ENCODE data around the gene S100A1.
A peak's percentile ranks its signal among the peaks of the same experiment; 100 is the strongest.

The S100A1 gene

GRCh38 chr1:153602749-153603148 is 25.5 kb upstream of the S100A1 start:
- no peak for DNase-seq (ENCODE audit: extremely low read depth, low read depth)

DNA sequence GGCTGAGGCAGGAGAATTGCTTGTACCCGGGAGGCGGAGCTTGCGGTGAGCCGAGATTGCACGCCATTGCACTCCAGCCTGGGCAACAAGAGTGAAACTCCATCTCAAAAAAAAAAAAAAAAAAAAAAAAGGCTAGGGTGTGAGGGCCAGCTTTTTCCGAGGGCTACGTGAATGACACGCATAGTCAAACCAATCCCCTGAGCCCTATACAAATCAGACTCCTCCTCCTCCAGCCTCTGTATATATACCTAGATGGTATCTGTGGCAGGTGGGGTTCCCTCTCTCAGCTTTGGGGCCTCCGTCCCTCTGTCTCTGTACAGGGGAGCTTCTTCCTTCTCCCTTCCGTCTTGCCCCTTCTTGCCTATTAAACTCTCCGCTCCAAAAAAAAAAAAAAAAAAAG is 22.0 kb upstream of the S100A1 start:
- no peak overlapping the region for H3K4me3 ChIP-seq (replicated peaks; ENCODE audit: low read depth, low read length)
- no peak for DNase-seq (ENCODE audit: extremely low read depth, low read depth)
- TF ChIP-seq, protein P1, sequence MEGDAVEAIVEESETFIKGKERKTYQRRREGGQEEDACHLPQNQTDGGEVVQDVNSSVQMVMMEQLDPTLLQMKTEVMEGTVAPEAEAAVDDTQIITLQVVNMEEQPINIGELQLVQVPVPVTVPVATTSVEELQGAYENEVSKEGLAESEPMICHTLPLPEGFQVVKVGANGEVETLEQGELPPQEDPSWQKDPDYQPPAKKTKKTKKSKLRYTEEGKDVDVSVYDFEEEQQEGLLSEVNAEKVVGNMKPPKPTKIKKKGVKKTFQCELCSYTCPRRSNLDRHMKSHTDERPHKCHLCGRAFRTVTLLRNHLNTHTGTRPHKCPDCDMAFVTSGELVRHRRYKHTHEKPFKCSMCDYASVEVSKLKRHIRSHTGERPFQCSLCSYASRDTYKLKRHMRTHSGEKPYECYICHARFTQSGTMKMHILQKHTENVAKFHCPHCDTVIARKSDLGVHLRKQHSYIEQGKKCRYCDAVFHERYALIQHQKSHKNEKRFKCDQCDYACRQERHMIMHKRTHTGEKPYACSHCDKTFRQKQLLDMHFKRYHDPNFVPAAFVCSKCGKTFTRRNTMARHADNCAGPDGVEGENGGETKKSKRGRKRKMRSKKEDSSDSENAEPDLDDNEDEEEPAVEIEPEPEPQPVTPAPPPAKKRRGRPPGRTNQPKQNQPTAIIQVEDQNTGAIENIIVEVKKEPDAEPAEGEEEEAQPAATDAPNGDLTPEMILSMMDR (IDR thresholded peaks at IDR 0.05; ENCODE audit: low read depth, low read length, missing control alignments): no peak

More at GRCh38 chr1:153602749-153603148, 25.5 kb upstream of the S100A1 start:
- H3K4me3 ChIP-seq (replicated peaks; ENCODE audit: low read depth, low read length): no peak overlapping the region
- TF ChIP-seq, protein P1 (IDR thresholded peaks at IDR 0.05; ENCODE audit: low read depth, low read length, missing control alignments): no peak

GRCh38 chr1:153607381-153607780 is 20.9 kb upstream of the S100A1 start:
- TF ChIP-seq, protein P1 (IDR thresholded peaks at IDR 0.05; ENCODE audit: low read depth, low read length, missing control alignments): no peak
- H3K4me3 ChIP-seq (replicated peaks; ENCODE audit: low read depth, low read length): peak overlapping the region; percentile 90; the same call in 1 of the 2 replicates
- no peak for DNase-seq (ENCODE audit: extremely low read depth, low read depth)

DNA sequence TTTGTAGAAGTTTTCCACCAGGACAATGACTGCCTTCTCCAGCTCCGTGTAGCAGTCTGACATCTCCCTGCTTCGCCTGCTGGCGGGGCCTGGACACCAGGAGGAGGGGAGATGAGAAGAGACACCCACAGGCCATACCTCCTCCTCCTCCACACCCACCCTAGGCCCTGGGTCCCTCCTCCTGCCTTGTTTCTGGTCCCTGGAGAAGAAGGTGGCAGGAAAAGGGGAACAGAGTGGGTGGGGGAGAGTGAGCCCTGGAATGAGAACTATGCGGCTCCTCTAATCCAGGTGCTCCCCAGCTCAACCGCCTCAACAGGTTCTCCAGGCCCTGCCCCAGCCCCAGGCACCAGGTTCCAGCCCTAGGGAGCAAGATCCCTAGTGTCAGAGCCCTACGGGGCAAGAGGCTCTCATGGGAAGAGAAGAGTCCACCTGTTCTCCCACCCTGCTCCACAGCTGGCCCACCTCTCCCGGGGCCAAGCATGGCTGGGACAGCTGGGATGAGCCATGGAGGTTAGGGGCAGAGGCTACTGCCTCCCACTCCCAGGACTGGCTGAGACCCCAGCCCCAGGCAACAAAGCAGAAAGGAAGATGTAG is 20.0 kb upstream of the S100A1 start:
- TF ChIP-seq, protein P1 (IDR thresholded peaks at IDR 0.05; ENCODE audit: low read depth, low read length, missing control alignments): no peak
- peak overlapping the region; percentile 90 for H3K4me3 ChIP-seq (replicated peaks; ENCODE audit: low read depth, low read length)
- no peak for DNase-seq (ENCODE audit: extremely low read depth, low read depth)

- peak overlapping the region; percentile 90 for H3K4me3 ChIP-seq (replicated peaks; ENCODE audit: low read depth, low read length)
- TF ChIP-seq, protein P1 (IDR thresholded peaks at IDR 0.05; ENCODE audit: low read depth, low read length, missing control alignments): no peak
- DNase-seq (ENCODE audit: extremely low read depth, low read depth): peak; percentile 91
Observed at GRCh38 chr1:153608742-153609584, 19.3 kb upstream of the S100A1 start.

DNA sequence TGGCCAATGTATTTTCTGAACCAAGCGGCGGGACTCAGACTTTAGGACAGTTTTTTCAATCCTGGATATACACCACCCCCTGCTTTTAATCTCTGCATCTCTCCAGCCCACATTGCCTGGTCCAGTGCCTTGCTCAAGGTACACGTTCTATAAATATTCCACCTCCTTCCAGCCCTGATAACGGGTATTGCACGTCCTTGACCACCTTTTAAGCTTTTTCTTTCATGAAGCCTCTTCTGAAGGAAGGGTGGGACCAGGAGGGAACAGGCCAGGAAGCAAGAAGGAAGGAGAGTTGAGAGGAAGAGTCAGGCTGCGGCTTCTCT is 18.7 kb upstream of the S100A1 start:
- TF ChIP-seq, protein P1 (IDR thresholded peaks at IDR 0.05; ENCODE audit: low read depth, low read length, missing control alignments): no peak
- H3K4me3 ChIP-seq (replicated peaks; ENCODE audit: low read depth, low read length): peak overlapping the region; percentile 90

More for the DNA sequence above, 18.7 kb upstream of the S100A1 start:
- DNase-seq (ENCODE audit: extremely low read depth, low read depth): no peak
